Testis (tissue), 3 donors: ENCODE results near the gene CYP4F22. TPM values are rescaled to one million over a fixed set of nuclear protein-coding genes. Genes with fewer than 3 reads are reported as not detected.
"Not testable (repeated sequence)": the region's sequence is repeated elsewhere in the genome, so short reads cannot be mapped to it uniquely, and the experiment has no call there.

Source experiments
- DNase-seq: peaks from one replicate; pipeline ENCODE4 v3.0.0-alpha.2; 2019
- H3K27ac ChIP-seq, 2 donors: fragments of 200-600 bp; sonication (generic); one replicate each; pipeline ENCODE4 v1.5.1; 2019
- H3K27me3 ChIP-seq: fragments of 200-600 bp; sonication (generic); one replicate; pipeline ENCODE4 v1.5.1; 2019
- H3K36me3 ChIP-seq: fragments of 200-600 bp; sonication (generic); one replicate; pipeline ENCODE4 v1.5.1; 2017; ENCODE audit warnings: low read depth; ENCODE audit errors: missing control alignments
- H3K4me1 ChIP-seq: fragments of 200-600 bp; sonication (generic); one replicate; pipeline ENCODE4 v1.5.1; 2019
- H3K4me3 ChIP-seq, 2 donors: fragments of 200-600 bp; sonication (generic); one replicate each; pipeline ENCODE4 v1.5.1; 2017 to 2019
- H3K9me3 ChIP-seq: fragments of 200-600 bp; sonication (generic); one replicate; pipeline ENCODE4 v1.5.1; 2017
- CTCF ChIP-seq, 3 experiments: fragments of 450-650 bp in 2 of 3; fragments of 200-600 bp in 1 of 3; sonication (generic) in 1 of 3; IDR thresholded peaks; one replicate each; pipeline ENCODE4 v1.5.1; 2016 to 2019; ENCODE audit warnings: antibody characterized with exemption in 3 of 3, mild to moderate bottlenecking in 2 of 3, moderate library complexity in 1 of 3
- POLR2A ChIP-seq: fragments of 450-650 bp; IDR thresholded peaks from one replicate; pipeline ENCODE4 v1.6.1; 2017; ENCODE audit warnings: antibody characterized with exemption, mild to moderate bottlenecking, moderate library complexity
- WGBS, 2 donors: methylation state at CpG; one replicate each; pipeline ENCODE4 v1.1.5; 2018; 5-methylcytosine and 5-hydroxymethylcytosine counted together
- intact Hi-C: fragments of 100-400 bp; cut with DNase I; formaldehyde crosslinking; loops from one replicate; pipeline ENCODE4 v1.15.1; 2023; ENCODE audit warnings: low total_unique reads
- polyA plus RNA-seq: library from polyadenylated mRNA; stranded (reverse); fragments of 350-450 nt; fragmentation: Illumina TruSeq; extraction: RNeasy Lipid Tissue Mini Kit (QIAGEN cat#74804); gene quantifications from one replicate; pipeline ENCODE4 v1.2.3, GENCODE V29; 2014; ENCODE audit warnings: low read depth, low replicate concordance; ENCODE audit not compliant: insufficient read depth
- total RNA-seq, 2 donors: library from RNA; depleted of rRNA; stranded (reverse); fragments of >200 nt; gene quantifications; one replicate each; pipeline ENCODE4 v1.2.3, GENCODE V29; 2016

Gene CYP4F22
- total and polyA plus RNA-seq, 3 donors from 2014 or later, result 2.1 to 5.8 (median 2.5) TPM

GRCh38 chr19:15506074-15506571 lies 2.2 kb upstream of the CYP4F22 start:
- Histone ChIP-seq H3K27ac (no peak overlapping the region), H3K4me3 (no peak overlapping the region), H3K9me3 (no peaks in the 10 kb centered on the region), H3K36me3 (no peaks in the 10 kb centered on the region), H3K4me1 (peaks cover 4% of the 10 kb centered on the region), H3K27me3 (no peaks in the 10 kb centered on the region)
- no peak for DNase-seq
- intact Hi-C loops, result no loop called here
- WGBS, 2 donors, result 70 to 91% methylated on average over 5 of the region's 5 CpGs
- TF ChIP-seq POLR2A (no peak), CTCF (IDR thresholded peaks at IDR 0.05) (no peak)

- Histone ChIP-seq H3K27ac (no peak overlapping the region), H3K27me3 (no peaks in the 10 kb centered on the region), H3K4me3 (no peak overlapping the region), H3K36me3 (no peaks in the 10 kb centered on the region), H3K4me1 (peaks cover 4% of the 10 kb centered on the region), H3K9me3 (no peaks in the 10 kb centered on the region)
- intact Hi-C loops, result no loop called here
- 40 to 42% methylated on average over 14 of the region's 14 CpGs for WGBS, 2 donors
- DNase-seq, result no peak
- TF ChIP-seq POLR2A, result no peak
- no peak for TF ChIP-seq CTCF (IDR thresholded peaks at IDR 0.05)
These were observed 974 bp upstream of the CYP4F22 start for GRCh38 chr19:15507068-15508034.

- Histone ChIP-seq H3K27me3 (no peaks in the 10 kb centered on the region), H3K9me3 (no peaks in the 10 kb centered on the region), H3K4me1 (peaks cover 4% of the 10 kb centered on the region), H3K36me3 (no peaks in the 10 kb centered on the region), H3K4me3 (no peak overlapping the region), H3K27ac (no peak overlapping the region)
- intact Hi-C loops, result no loop called here
- TF ChIP-seq CTCF (IDR thresholded peaks at IDR 0.05), result no peak
- TF ChIP-seq POLR2A, result no peak
- no peak for DNase-seq
- WGBS, 2 donors, result 90 to 93% methylated on average over 8 to 19 of the region's 19 CpGs
These were observed 3.5 kb downstream of the CYP4F22 start for GRCh38 chr19:15511671-15512424.

GRCh38 chr19:15515227-15515625 lies 6.9 kb downstream of the CYP4F22 start:
- H3K36me3 ChIP-seq, H3K27ac ChIP-seq, H3K27me3 ChIP-seq, H3K4me1 ChIP-seq, intact Hi-C loops, H3K4me3 ChIP-seq, DNase-seq, H3K9me3 ChIP-seq: not testable (repeated sequence)
- WGBS, 2 donors, result 85 to 87% methylated on average over 9 of the region's 9 CpGs

- intact Hi-C loops, result no loop called here
- Histone ChIP-seq H3K27me3 (no peaks in the 10 kb centered on the region), H3K36me3 (no peaks in the 10 kb centered on the region), H3K27ac (no peak overlapping the region), H3K4me1 (no peaks in the 10 kb centered on the region), H3K4me3 (no peak overlapping the region), H3K9me3 (no peaks in the 10 kb centered on the region)
- DNase-seq, result no peak
- TF ChIP-seq POLR2A (no peak), CTCF (IDR thresholded peaks at IDR 0.05) (no peak)
- 89% methylated on average over 3 of the region's 3 CpGs for WGBS, 2 donors
These were observed 8.0 kb downstream of the CYP4F22 start for GRCh38 chr19:15516363-15516762.
